HepG2 (cell line): ENCODE results near the gene PTPN14. TPM values are rescaled to one million over a fixed set of nuclear protein-coding genes. Genes with fewer than 3 reads are reported as not detected.

Source experiments
- ADNP ChIP-seq: sonication (generic); formaldehyde crosslinking; IDR thresholded peaks from 2 replicates; pipeline ENCODE4 v1.4.0; 2020; ENCODE audit warnings: missing genetic modification reagents
- GATAD1 ChIP-seq: IDR thresholded peaks from 2 replicates; pipeline ENCODE4 v1.6.1; 2016; ENCODE audit warnings: missing genetic modification reagents, missing compliant biosample characterization
- JUNB ChIP-seq: sonication (generic); formaldehyde crosslinking; IDR thresholded peaks from 2 replicates; pipeline ENCODE4 v1.8.0; 2022; ENCODE audit warnings: missing genetic modification reagents, mild to moderate bottlenecking, borderline replicate concordance
- KLF13 ChIP-seq: sonication (generic); formaldehyde crosslinking; IDR thresholded peaks from 2 replicates; pipeline ENCODE4 v1.4.0; 2020; ENCODE audit warnings: mild to moderate bottlenecking, missing genetic modification reagents
- PRDM10 ChIP-seq: sonication (generic); formaldehyde crosslinking; IDR thresholded peaks from 2 replicates; pipeline ENCODE4 v1.4.0; 2020; ENCODE audit warnings: low read depth, missing genetic modification reagents
- THYN1 ChIP-seq: sonication (generic); formaldehyde crosslinking; IDR thresholded peaks from 2 replicates; pipeline ENCODE4 v1.8.1; 2023; ENCODE audit warnings: low read depth, mild to moderate bottlenecking, moderate library complexity, missing genetic modification reagents, borderline replicate concordance
- ZBTB46 ChIP-seq: sonication (generic); formaldehyde crosslinking; IDR thresholded peaks from 2 replicates; pipeline ENCODE4 v1.4.0; 2020; ENCODE audit warnings: mild to moderate bottlenecking, missing genetic modification reagents, borderline replicate concordance
- ZIK1 ChIP-seq: sonication (generic); formaldehyde crosslinking; IDR thresholded peaks from 2 replicates; pipeline ENCODE4 v1.5.0; 2020; ENCODE audit warnings: mild to moderate bottlenecking, low read depth, missing genetic modification reagents, borderline replicate concordance
- ZNF567 ChIP-seq: sonication (generic); formaldehyde crosslinking; IDR thresholded peaks from 2 replicates; pipeline ENCODE4 v1.8.1; 2023; ENCODE audit warnings: mild to moderate bottlenecking, missing genetic modification reagents, borderline replicate concordance
- polyA plus RNA-seq, 8 experiments: library from polyadenylated mRNA; depleted of rRNA in 3 of 8; stranded (reverse) in 7 of 8; unstranded in 1 of 8; fragments of >200 nt; fragmentation: Illumina TruSeq in 4 of 8; extraction: Trizol in 4 of 8; gene quantifications; 2 replicates each; pipeline versions ENCODE4 v1.2.1 to v1.2.3, GENCODE V29; 2011 to 2016; ENCODE audit warnings: low read depth in 4 of 8, missing spikeins in 1 of 8, mixed read lengths in 1 of 8; ENCODE audit not compliant: insufficient read depth in 1 of 8
- total RNA-seq, 5 experiments: library from RNA; depleted of rRNA; stranded (reverse); fragments of >200 nt; fragmentation: Illumina TruSeq; extraction: Trizol; gene quantifications; 2 replicates each; pipeline ENCODE4 v1.2.3, GENCODE V29; 2016; ENCODE audit warnings: low read depth in 1 of 5
- TF ChIP-seq, protein P1 (sequence below): sonication (generic); formaldehyde crosslinking; IDR thresholded peaks from 2 replicates; pipeline ENCODE4 v1.4.0; 2020; ENCODE audit warnings: missing genetic modification reagents
- TF ChIP-seq, protein P2 (sequence below): sonication (generic); formaldehyde crosslinking; IDR thresholded peaks from 2 replicates; pipeline ENCODE4 v1.5.0; 2020; ENCODE audit warnings: mild to moderate bottlenecking, missing genetic modification reagents, borderline replicate concordance
- TF ChIP-seq, protein P3 (sequence below): fragments of 450-650 bp; IDR thresholded peaks from 2 replicates; pipeline ENCODE4 v1.6.1; 2017; ENCODE audit warnings: mild to moderate bottlenecking

Gene PTPN14
- total and polyA plus RNA-seq, 2 of the 13 experiments (the other 11 are each of a cell fraction or from before 2014, with no cell fraction given), result 3.9 to 4.7 TPM

DNA sequence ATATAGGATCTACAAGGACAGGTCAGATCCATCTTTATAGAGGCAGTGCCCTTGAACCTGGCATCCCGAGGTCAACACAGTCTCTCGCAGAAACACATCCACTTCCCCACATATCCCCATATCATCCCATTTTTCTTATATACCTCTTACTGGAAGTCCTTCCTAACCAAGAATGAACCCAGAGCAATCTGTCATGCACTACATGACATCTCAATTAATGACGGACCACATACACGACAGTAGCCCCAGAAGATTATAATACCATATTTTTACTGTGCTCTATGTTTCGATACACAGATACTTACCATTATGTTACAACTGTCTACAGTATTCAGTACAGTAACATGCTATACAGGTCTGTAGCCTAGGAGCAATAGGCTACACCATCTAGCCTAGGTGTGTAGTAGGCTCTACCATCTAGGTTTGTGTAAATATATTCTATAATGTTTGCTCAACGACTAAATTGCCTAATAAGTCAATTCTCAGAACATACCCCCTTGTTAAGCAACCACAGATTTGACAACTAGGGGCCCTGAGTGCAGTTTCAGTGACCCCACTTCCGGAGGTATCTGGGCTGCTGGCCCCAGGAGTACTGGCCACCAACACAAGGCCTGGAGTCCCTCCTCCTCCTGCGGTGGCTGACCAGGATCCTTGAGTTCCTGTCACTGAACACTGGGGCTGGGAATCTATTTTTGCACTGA is 28.1 kb downstream of the PTPN14 start (continued):
- 0 out of 2 replicates have a peak, but pooled peaks have one; percentile 49 for TF ChIP-seq PRDM10 (CRISPR knock-in tag)
- TF ChIP-seq ZBTB46 (CRISPR knock-in tag), result no peak
- TF ChIP-seq, protein P1, sequence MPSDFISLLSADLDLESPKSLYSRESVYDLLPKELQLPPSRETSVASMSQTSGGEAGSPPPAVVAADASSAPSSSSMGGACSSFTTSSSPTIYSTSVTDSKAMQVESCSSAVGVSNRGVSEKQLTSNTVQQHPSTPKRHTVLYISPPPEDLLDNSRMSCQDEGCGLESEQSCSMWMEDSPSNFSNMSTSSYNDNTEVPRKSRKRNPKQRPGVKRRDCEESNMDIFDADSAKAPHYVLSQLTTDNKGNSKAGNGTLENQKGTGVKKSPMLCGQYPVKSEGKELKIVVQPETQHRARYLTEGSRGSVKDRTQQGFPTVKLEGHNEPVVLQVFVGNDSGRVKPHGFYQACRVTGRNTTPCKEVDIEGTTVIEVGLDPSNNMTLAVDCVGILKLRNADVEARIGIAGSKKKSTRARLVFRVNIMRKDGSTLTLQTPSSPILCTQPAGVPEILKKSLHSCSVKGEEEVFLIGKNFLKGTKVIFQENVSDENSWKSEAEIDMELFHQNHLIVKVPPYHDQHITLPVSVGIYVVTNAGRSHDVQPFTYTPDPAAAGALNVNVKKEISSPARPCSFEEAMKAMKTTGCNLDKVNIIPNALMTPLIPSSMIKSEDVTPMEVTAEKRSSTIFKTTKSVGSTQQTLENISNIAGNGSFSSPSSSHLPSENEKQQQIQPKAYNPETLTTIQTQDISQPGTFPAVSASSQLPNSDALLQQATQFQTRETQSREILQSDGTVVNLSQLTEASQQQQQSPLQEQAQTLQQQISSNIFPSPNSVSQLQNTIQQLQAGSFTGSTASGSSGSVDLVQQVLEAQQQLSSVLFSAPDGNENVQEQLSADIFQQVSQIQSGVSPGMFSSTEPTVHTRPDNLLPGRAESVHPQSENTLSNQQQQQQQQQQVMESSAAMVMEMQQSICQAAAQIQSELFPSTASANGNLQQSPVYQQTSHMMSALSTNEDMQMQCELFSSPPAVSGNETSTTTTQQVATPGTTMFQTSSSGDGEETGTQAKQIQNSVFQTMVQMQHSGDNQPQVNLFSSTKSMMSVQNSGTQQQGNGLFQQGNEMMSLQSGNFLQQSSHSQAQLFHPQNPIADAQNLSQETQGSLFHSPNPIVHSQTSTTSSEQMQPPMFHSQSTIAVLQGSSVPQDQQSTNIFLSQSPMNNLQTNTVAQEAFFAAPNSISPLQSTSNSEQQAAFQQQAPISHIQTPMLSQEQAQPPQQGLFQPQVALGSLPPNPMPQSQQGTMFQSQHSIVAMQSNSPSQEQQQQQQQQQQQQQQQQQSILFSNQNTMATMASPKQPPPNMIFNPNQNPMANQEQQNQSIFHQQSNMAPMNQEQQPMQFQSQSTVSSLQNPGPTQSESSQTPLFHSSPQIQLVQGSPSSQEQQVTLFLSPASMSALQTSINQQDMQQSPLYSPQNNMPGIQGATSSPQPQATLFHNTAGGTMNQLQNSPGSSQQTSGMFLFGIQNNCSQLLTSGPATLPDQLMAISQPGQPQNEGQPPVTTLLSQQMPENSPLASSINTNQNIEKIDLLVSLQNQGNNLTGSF (CRISPR knock-in tag), result no peak
- TF ChIP-seq, protein P2, sequence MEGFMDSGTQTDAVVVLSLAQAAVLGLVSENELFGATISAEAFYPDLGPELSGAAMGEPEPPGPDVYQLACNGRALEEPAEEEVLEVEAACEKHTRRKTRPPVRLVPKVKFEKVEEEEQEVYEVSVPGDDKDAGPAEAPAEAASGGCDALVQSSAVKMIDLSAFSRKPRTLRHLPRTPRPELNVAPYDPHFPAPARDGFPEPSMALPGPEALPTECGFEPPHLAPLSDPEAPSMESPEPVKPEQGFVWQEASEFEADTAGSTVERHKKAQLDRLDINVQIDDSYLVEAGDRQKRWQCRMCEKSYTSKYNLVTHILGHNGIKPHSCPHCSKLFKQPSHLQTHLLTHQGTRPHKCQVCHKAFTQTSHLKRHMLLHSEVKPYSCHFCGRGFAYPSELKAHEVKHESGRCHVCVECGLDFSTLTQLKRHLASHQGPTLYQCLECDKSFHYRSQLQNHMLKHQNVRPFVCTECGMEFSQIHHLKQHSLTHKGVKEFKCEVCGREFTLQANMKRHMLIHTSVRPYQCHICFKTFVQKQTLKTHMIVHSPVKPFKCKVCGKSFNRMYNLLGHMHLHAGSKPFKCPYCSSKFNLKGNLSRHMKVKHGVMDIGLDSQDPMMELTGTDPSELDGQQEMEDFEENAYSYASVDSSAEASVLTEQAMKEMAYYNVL (CRISPR knock-in tag), result no peak
- TF ChIP-seq, protein P3, sequence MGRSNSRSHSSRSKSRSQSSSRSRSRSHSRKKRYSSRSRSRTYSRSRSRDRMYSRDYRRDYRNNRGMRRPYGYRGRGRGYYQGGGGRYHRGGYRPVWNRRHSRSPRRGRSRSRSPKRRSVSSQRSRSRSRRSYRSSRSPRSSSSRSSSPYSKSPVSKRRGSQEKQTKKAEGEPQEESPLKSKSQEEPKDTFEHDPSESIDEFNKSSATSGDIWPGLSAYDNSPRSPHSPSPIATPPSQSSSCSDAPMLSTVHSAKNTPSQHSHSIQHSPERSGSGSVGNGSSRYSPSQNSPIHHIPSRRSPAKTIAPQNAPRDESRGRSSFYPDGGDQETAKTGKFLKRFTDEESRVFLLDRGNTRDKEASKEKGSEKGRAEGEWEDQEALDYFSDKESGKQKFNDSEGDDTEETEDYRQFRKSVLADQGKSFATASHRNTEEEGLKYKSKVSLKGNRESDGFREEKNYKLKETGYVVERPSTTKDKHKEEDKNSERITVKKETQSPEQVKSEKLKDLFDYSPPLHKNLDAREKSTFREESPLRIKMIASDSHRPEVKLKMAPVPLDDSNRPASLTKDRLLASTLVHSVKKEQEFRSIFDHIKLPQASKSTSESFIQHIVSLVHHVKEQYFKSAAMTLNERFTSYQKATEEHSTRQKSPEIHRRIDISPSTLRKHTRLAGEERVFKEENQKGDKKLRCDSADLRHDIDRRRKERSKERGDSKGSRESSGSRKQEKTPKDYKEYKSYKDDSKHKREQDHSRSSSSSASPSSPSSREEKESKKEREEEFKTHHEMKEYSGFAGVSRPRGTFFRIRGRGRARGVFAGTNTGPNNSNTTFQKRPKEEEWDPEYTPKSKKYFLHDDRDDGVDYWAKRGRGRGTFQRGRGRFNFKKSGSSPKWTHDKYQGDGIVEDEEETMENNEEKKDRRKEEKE, result no peak
- TF ChIP-seq ZIK1, result no peak
- no peak for TF ChIP-seq JUNB (CRISPR knock-in tag)
- no peak for TF ChIP-seq GATAD1
- TF ChIP-seq KLF13 (CRISPR knock-in tag), result no peak
- TF ChIP-seq ZNF567, result no peak
- TF ChIP-seq ADNP (CRISPR knock-in tag), result no peak
- TF ChIP-seq THYN1, result no peak
